ENCODE results near the gene CEACAM21.

The CEACAM21 gene

DNA sequence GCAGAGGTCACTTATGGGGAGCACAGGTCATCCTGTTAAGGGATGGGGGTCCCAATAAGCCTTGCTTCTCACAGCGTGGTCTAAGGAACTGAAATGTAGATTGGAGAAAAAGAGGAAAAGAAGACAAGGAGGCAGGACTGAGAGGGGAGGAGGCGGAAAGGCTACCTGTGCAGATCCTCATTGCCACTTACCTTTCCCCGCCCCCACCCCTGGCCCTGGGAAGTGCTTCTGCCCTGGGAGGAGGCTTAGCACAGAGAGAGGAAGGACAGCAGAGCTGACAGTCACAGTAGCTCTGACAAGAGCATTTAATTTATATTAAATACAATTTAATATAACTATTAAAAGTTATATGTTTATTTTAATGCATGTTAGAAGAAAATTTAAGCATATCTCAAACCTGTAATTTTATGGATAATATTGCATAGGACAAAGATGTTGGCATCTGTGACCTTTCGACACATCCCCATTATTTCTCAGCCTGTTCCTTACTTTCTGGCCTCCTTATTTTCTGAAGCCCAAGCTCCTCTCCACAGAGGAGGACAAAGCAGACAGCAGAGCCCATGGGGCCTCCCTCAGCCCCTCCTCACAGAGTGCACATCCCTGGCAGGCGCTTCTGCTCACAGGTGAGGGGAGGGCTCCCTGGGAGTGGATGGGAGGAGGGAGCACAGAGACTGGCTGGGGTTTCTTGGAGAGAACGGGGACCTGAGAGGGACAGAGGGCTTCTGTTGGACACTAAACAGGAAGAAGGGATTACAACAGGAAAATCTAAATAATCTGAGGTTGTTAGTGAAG lies 23.4 kb downstream of the CEACAM21 start:
- no peak overlapping the region for H3K4me3 ChIP-seq (ENCODE audit: low read depth, low read length)
- no peaks in the 10 kb centered on the region for H3K9me3 ChIP-seq
- H3K4me1 ChIP-seq = no peaks in the 10 kb centered on the region
- no peaks in the 10 kb centered on the region for H3K36me3 ChIP-seq
- TF ChIP-seq, protein P1, sequence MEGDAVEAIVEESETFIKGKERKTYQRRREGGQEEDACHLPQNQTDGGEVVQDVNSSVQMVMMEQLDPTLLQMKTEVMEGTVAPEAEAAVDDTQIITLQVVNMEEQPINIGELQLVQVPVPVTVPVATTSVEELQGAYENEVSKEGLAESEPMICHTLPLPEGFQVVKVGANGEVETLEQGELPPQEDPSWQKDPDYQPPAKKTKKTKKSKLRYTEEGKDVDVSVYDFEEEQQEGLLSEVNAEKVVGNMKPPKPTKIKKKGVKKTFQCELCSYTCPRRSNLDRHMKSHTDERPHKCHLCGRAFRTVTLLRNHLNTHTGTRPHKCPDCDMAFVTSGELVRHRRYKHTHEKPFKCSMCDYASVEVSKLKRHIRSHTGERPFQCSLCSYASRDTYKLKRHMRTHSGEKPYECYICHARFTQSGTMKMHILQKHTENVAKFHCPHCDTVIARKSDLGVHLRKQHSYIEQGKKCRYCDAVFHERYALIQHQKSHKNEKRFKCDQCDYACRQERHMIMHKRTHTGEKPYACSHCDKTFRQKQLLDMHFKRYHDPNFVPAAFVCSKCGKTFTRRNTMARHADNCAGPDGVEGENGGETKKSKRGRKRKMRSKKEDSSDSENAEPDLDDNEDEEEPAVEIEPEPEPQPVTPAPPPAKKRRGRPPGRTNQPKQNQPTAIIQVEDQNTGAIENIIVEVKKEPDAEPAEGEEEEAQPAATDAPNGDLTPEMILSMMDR (IDR thresholded peaks at IDR 0.05; ENCODE audit: low read depth, low read length) = no peak
- H3K27me3 ChIP-seq = peaks cover 36% of the 10 kb centered on the region
- DNase-seq = no peak

- H3K9me3 ChIP-seq = no peaks in the 10 kb centered on the region
- TF ChIP-seq, protein P1 (IDR thresholded peaks at IDR 0.05; ENCODE audit: low read depth, low read length) = no peak
- no peaks in the 10 kb centered on the region for H3K4me1 ChIP-seq
- H3K36me3 ChIP-seq = no peaks in the 10 kb centered on the region
- DNase-seq = no peak
- H3K27me3 ChIP-seq = peaks cover 47% of the 10 kb centered on the region
- H3K4me3 ChIP-seq (ENCODE audit: low read depth, low read length) = no peak overlapping the region
Observed at GRCh38 chr19:41601771-41602170, 25.8 kb downstream of the CEACAM21 start.

DNA sequence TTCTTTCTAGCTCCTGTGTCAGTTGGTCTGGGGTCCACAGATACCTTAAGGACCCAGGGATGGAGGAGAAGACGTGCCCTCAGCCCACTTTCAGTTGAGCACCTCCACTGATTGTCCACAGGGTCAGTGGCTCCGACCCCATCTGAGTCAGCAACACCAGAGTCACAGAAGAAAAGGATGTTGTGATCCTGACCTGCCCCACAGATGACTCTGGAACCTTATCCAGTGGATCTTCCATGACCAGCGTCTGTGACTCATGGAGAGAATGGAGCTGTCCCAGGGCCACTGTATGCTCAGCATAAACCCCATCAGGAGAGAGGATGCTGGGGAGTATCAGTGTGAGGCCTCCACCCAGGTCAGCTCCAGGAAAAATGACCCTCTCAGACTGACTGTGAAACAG lies 28.9 kb downstream of the CEACAM21 start:
- no peak overlapping the region for H3K4me3 ChIP-seq (ENCODE audit: low read depth, low read length)
- no peaks in the 10 kb centered on the region for H3K4me1 ChIP-seq
- H3K9me3 ChIP-seq = no peaks in the 10 kb centered on the region
- no peak for DNase-seq
- H3K36me3 ChIP-seq = no peaks in the 10 kb centered on the region
- H3K27me3 ChIP-seq = peaks cover 56% of the 10 kb centered on the region
- TF ChIP-seq, protein P1 (IDR thresholded peaks at IDR 0.05; ENCODE audit: low read depth, low read length) = no peak

- Histone ChIP-seq H3K4me3 (ENCODE audit: low read depth, low read length) (no peak overlapping the region), H3K9me3 (no peaks in the 10 kb centered on the region), H3K4me1 (no peaks in the 10 kb centered on the region), H3K36me3 (no peaks in the 10 kb centered on the region), H3K27me3 (peaks cover 60% of the 10 kb centered on the region)
- DNase-seq = no peak
- TF ChIP-seq, protein P1 (IDR thresholded peaks at IDR 0.05; ENCODE audit: low read depth, low read length) = no peak
Observed at GRCh38 chr19:41606215-41606837, 30.4 kb downstream of the CEACAM21 start.

DNA sequence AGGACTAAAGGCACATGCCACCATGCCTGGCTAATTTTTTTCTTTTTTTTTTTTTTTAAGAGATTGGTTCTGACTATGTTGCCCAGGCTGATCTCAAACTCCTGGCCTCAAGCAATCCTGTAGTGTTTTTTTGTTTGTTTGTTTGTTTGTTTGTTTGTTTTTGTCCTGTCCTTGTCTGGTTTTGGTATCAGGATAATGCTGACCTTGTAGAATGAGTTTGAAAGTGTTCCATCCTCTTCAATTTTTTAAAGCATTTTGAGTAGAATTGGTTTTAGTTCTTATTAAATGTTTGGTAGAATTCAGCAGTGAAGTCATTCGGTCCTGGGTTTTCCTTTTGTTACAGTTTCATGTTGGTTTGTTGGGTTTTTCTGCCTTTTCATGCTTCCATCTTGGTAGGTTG lies 31.7 kb downstream of the CEACAM21 start:
- H3K36me3 ChIP-seq = no peaks in the 10 kb centered on the region
- DNase-seq = no peak
- H3K9me3 ChIP-seq = no peaks in the 10 kb centered on the region
- TF ChIP-seq, protein P1 (IDR thresholded peaks at IDR 0.05; ENCODE audit: low read depth, low read length) = no peak
- no peak overlapping the region for H3K4me3 ChIP-seq (ENCODE audit: low read depth, low read length)
- no peaks in the 10 kb centered on the region for H3K4me1 ChIP-seq
- peaks cover 50% of the 10 kb centered on the region for H3K27me3 ChIP-seq

DNA sequence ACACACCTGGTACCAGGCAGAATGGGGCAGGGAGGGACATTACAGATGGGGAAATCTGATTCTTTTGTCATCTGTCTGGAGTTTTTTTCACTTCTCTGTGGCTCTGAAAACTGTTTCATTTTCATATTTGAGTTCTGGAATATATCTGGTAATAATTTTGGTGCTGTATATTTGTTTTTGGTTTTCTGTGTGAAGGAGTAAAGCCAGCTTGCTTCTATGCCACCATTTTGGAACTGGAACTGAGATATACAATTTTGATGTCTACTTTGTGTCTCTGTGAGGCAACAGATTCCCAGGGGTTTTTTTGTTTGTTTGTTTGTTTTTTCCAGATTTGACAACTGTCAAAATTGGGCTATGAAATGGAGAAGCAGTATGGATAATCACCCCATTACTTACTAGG lies 34.8 kb downstream of the CEACAM21 start:
- TF ChIP-seq, protein P1 (IDR thresholded peaks at IDR 0.05; ENCODE audit: low read depth, low read length) = no peak
- Histone ChIP-seq H3K9me3 (no peaks in the 10 kb centered on the region), H3K4me3 (ENCODE audit: low read depth, low read length) (no peak overlapping the region), H3K36me3 (no peaks in the 10 kb centered on the region), H3K27me3 (peaks cover 30% of the 10 kb centered on the region), H3K4me1 (no peaks in the 10 kb centered on the region)
- DNase-seq = no peak

All from BE2C (cell line).